K562 (cell line): ENCODE measurements around the gene C1orf167. TPM values are rescaled to one million over a fixed set of nuclear protein-coding genes. Genes with fewer than 3 reads are reported as not detected.
A peak's percentile ranks its signal among the peaks of the same experiment; 100 is the strongest.

ENCODE experiments used
- CBX1 ChIP-seq: sonication (generic); IDR thresholded peaks from 2 replicates; pipeline ENCODE4 v1.6.1; 2016; ENCODE audit warnings: antibody characterized with exemption, low read depth, mild to moderate bottlenecking
- CEBPG ChIP-seq, 3 experiments: fragments of 200-800 bp in 1 of 3; sonication (Bioruptor generic) in 1 of 3; sonication (generic) in 1 of 3; formaldehyde crosslinking in 1 of 3; IDR thresholded peaks in 2 of 3; conservative IDR thresholded peaks in 1 of 3; 2 replicates each; pipeline versions ENCODE4 v1.6.1 to v1.8.0; 2016 to 2022; ENCODE audit warnings: missing compliant biosample characterization in 2 of 3, missing genetic modification characterization in 2 of 3, mild to moderate bottlenecking in 1 of 3, missing genetic modification reagents in 1 of 3
- CTBP1 ChIP-seq: fragments of 450-650 bp; IDR thresholded peaks from 2 replicates; pipeline ENCODE4 v1.6.1; 2016; ENCODE audit warnings: borderline replicate concordance
- DNMT1 ChIP-seq: fragments of 450-650 bp; IDR thresholded peaks from 2 replicates; pipeline ENCODE4 v1.6.1; 2016; ENCODE audit warnings: antibody characterized with exemption, mild to moderate bottlenecking
- FIP1L1 ChIP-seq: fragments of 200-400 bp; formaldehyde crosslinking; IDR thresholded peaks from 2 replicates; pipeline ENCODE4 v1.6.1; 2018; ENCODE audit warnings: mild to moderate bottlenecking, low read depth, low read length; ENCODE audit not compliant: poor library complexity, severe bottlenecking
- GABPB2 ChIP-seq: fragments of 250-450 bp; sonication (Bioruptor Pico); conservative IDR thresholded peaks from 2 replicates; pipeline ENCODE4 v1.5.1; 2021; ENCODE audit warnings: mild to moderate bottlenecking
- HMBOX1 ChIP-seq: sonication (generic); IDR thresholded peaks from 2 replicates; pipeline ENCODE4 v1.6.1; 2016
- HMGN3 ChIP-seq: IDR thresholded peaks from 2 replicates; pipeline ENCODE4 v1.6.1; 2011; ENCODE audit warnings: borderline replicate concordance, low read depth, mild to moderate bottlenecking, mixed read lengths, low read length; ENCODE audit not compliant: insufficient read length; ENCODE audit errors: extremely low read depth
- HNRNPH1 ChIP-seq: fragments of 200-400 bp; formaldehyde crosslinking; optimal IDR thresholded peaks from 2 replicates; pipeline ENCODE3; 2017; ENCODE audit warnings: low read depth, mild to moderate bottlenecking, low read length, moderate library complexity
- KHSRP ChIP-seq: fragments of 450-650 bp; IDR thresholded peaks from 2 replicates; pipeline ENCODE4 v1.6.1; 2017
- MBD2 ChIP-seq: sonication (generic); IDR thresholded peaks from 2 replicates; pipeline ENCODE4 v1.6.1; 2016; ENCODE audit warnings: low read depth, borderline replicate concordance
- MIER1 ChIP-seq: fragments of 450-650 bp; IDR thresholded peaks from 2 replicates; pipeline ENCODE4 v1.6.1; 2016; ENCODE audit warnings: antibody characterized with exemption, mild to moderate bottlenecking, low read depth
- PRPF4 ChIP-seq: fragments of 200-400 bp; formaldehyde crosslinking; IDR thresholded peaks from one replicate; pipeline ENCODE4 v1.6.1; 2017; ENCODE audit warnings: low read length, low read depth, mild to moderate bottlenecking; ENCODE audit not compliant: insufficient read depth, poor library complexity, severe bottlenecking
- SAP30 ChIP-seq: fragments of 200-600 bp; sonication (generic); IDR thresholded peaks from 2 replicates; pipeline ENCODE4 v1.6.1; 2012; ENCODE audit warnings: borderline replicate concordance, low read depth, mild to moderate bottlenecking, moderate library complexity, low read length, control low read depth, inconsistent platforms; ENCODE audit not compliant: insufficient read depth, poor library complexity, severe bottlenecking
- SMAD1 ChIP-seq: fragments of 150-350 bp; IDR thresholded peaks from 2 replicates; pipeline ENCODE4 v1.6.1; 2014; ENCODE audit warnings: low read length, low read depth; ENCODE audit not compliant: partially characterized antibody
- SP2 ChIP-seq: IDR thresholded peaks from 2 replicates; pipeline ENCODE4 v1.6.1; 2011; ENCODE audit warnings: mild to moderate bottlenecking, low read depth, low read length, moderate library complexity; ENCODE audit not compliant: poor library complexity, severe bottlenecking; ENCODE audit errors: extremely low read depth
- ZMIZ1 ChIP-seq, 2 experiments: fragments of 150-350 bp in 1 of 2; IDR thresholded peaks; 2 replicates each; pipeline ENCODE4 v1.6.1; 2012 to 2016; ENCODE audit warnings: low read depth in 2 of 2, low read length in 2 of 2, mild to moderate bottlenecking in 1 of 2, moderate library complexity in 1 of 2
- ZNF12 ChIP-seq: sonication (generic); formaldehyde crosslinking; IDR thresholded peaks from 2 replicates; pipeline ENCODE4 v1.4.0; 2020; ENCODE audit warnings: mild to moderate bottlenecking, missing genetic modification reagents
- ZNF174 ChIP-seq: fragments of 250-450 bp; sonication (Bioruptor Pico); IDR thresholded peaks from 2 replicates; pipeline ENCODE4 v1.4.0; 2020; ENCODE audit warnings: mild to moderate bottlenecking
- ZNF561 ChIP-seq: fragments of 450-650 bp; formaldehyde crosslinking; conservative IDR thresholded peaks from 2 replicates; pipeline ENCODE4 v1.4.0; 2020; ENCODE audit warnings: mild to moderate bottlenecking, moderate library complexity
- polyA plus RNA-seq, 8 experiments: library from polyadenylated mRNA; depleted of rRNA in 4 of 8; stranded (reverse) in 5 of 8; unstranded in 3 of 8; fragments of >200 nt; fragmentation: Nextera tagmentation in 2 of 8; fragmentation: Illumina TruSeq in 1 of 8; extraction: Ambion mirVana in 2 of 8; extraction: Trizol in 1 of 8; gene quantifications; 2 replicates each; pipeline versions ENCODE4 v1.2.1 to v1.2.3, GENCODE V29; 2011 to 2014; ENCODE audit warnings: inconsistent platforms in 1 of 8, missing spikeins in 1 of 8
- total RNA-seq, 7 experiments: library from RNA; depleted of rRNA in 6 of 7; stranded (reverse); fragments of >200 nt in 6 of 7; fragmentation: Illumina TruSeq in 2 of 7; extraction: Trizol in 2 of 7; gene quantifications; 2 replicates each; pipeline versions ENCODE4 v1.2.1 to v1.2.3, GENCODE V29; 2011 to 2021; ENCODE audit warnings: low replicate concordance in 1 of 7
- TF ChIP-seq, protein P1 (sequence below): IDR thresholded peaks from 2 replicates; pipeline ENCODE4 v1.6.1; 2012; ENCODE audit warnings: low read depth, low read length, improper control_type of control experiment, borderline replicate concordance

C1orf167 gene
- total and polyA plus RNA-seq, 9 of the 15 experiments (the other 6 are each of a cell fraction or from before 2014, with no cell fraction given) = 0.22 to 0.86 (median 0.31) TPM; not detected in 2

DNA sequence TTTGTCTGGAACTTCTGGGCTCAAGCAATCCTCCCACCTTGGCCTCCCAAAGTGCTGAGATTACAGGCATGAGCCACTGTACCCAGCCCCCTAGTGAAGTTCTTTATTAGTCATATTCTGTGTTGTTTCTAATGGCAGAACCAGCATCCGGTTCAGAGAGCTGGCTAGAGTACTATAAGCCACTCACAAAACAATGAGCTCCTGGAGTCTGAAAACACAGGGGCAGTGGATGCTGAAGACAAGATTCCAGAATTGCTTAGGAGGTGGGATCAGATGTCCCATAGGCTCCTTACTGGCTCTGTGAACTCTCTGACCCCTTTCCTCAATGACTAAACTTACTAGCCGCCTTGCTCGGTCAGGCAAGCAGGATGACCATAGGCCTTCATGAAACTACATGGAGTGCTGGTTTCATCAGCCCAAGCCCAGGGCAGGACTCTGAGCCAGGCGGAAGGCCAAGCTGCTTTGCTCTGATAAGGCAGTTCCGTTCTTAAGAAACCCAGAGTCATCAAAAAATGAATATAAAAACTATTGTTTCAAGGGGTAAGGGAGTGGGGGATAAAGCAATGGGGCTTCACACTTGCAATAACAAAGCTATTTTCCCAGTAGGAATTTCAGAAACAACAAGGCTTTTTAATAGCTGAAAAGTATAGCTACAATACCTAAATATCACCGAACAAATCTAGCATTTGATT is 35.7 kb downstream of the C1orf167 start (continued):
- TF ChIP-seq CBX1 = no peak
- TF ChIP-seq MIER1 = no peak
- TF ChIP-seq CTBP1 = peak; percentile 58
- peak; percentile 52; the same call in 1 of the 2 replicates for TF ChIP-seq KHSRP
- peak; percentile 99 for TF ChIP-seq CEBPG (CRISPR knock-in tag; IDR thresholded peaks at IDR 0.05)
- peak; percentile 84 to 96 for TF ChIP-seq CEBPG (tag; conservative IDR thresholded peaks at IDR 0.05 in 1 of 2, IDR thresholded peaks at IDR 0.05 in 1 of 2)
- TF ChIP-seq HMGN3 = no peak
- TF ChIP-seq HNRNPH1 = no peak
- TF ChIP-seq DNMT1 = no peak
- peak; percentile 50; the same call in 1 of the 2 replicates for TF ChIP-seq MBD2
- TF ChIP-seq, protein P1, sequence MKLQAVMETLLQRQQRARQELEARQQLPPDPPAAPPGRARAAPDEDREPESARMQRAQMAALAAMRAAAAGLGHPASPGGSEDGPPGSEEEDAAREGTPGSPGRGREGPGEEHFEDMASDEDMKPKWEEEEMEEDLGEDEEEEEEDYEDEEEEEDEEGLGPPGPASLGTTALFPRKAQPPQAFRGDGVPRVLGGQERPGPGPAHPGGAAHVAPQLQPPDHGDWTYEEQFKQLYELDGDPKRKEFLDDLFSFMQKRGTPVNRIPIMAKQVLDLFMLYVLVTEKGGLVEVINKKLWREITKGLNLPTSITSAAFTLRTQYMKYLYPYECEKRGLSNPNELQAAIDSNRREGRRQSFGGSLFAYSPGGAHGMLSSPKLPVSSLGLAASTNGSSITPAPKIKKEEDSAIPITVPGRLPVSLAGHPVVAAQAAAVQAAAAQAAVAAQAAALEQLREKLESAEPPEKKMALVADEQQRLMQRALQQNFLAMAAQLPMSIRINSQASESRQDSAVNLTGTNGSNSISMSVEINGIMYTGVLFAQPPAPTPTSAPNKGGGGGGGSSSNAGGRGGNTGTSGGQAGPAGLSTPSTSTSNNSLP = peak; percentile 81; the same call in 1 of the 2 replicates
- TF ChIP-seq SP2 = no peak
- no peak for TF ChIP-seq GABPB2 (CRISPR knock-in tag)
- TF ChIP-seq ZNF561 = no peak
- no peak for TF ChIP-seq PRPF4
- no peak for TF ChIP-seq SAP30
- TF ChIP-seq HMBOX1 = peak; percentile 98
- TF ChIP-seq ZNF174 (CRISPR knock-in tag) = no peak
- TF ChIP-seq SMAD1 = peak; percentile 63
- peak in 1 of 2 experiments; percentile 93; a peak in 2 of 4 replicates for TF ChIP-seq ZMIZ1 (IDR thresholded peaks at IDR 0.05; ENCODE audit: low read depth in 2 of 2, low read length in 2 of 2)
- TF ChIP-seq FIP1L1 = no peak
- TF ChIP-seq ZNF12 (CRISPR knock-in tag) = no peak
